ENCODE measurements around the gene PGC. TPM values are rescaled to one million over a fixed set of nuclear protein-coding genes. Genes with fewer than 3 reads are reported as not detected.
A peak's percentile ranks its signal among the peaks of the same experiment; 100 is the strongest.

PGC gene
- total and polyA plus RNA-seq, 9 of the 15 experiments (the other 6 are each of a cell fraction or from before 2014, with no cell fraction given): 0.17 to 0.40 TPM; not detected in 7

GRCh38 chr6:41723530-41724227, 23.5 kb downstream of the PGC start (continued):
- TF ChIP-seq ZBTB5 (IDR thresholded peaks at IDR 0.05) (no peak), UBTF (IDR thresholded peaks at IDR 0.05; ENCODE audit: borderline replicate concordance in 1 of 2, low read depth in 2 of 2, low read length in 2 of 2) (0 out of 4 replicates have a peak, but pooled peaks of 1 of the 2 experiments have one; percentile 42), ZNF586 (CRISPR knock-in tag; conservative IDR thresholded peaks at IDR 0.05) (no peak), NCOA6 (IDR thresholded peaks at IDR 0.05) (peak; percentile 49; the same call in 1 of the 2 replicates), ZNF561 (CRISPR knock-in tag; conservative IDR thresholded peaks at IDR 0.05) (no peak), GTF2A2 (tag; IDR thresholded peaks at IDR 0.05) (no peak), TFAM (CRISPR knock-in tag; conservative IDR thresholded peaks at IDR 0.05) (no peak), ZNF639 (CRISPR knock-in tag; conservative IDR thresholded peaks at IDR 0.05 in 1 of 2, IDR thresholded peaks at IDR 0.05 in 1 of 2) (no peak), SUPT5H (IDR thresholded peaks at IDR 0.05) (no peak), ZNF184 (CRISPR knock-in tag; IDR thresholded peaks at IDR 0.05) (no peak), E2F4 (CRISPR knock-in tag; IDR thresholded peaks at IDR 0.05; ENCODE audit: low read depth) (no peak), POLR2G (IDR thresholded peaks at IDR 0.05; ENCODE audit: low read depth, low read length) (0 out of 2 replicates have a peak, but pooled peaks have one; percentile 22), ZMIZ1 (IDR thresholded peaks at IDR 0.05; ENCODE audit: low read depth in 2 of 2, low read length in 2 of 2) (no peak), TFAP4 (CRISPR knock-in tag; IDR thresholded peaks at IDR 0.05; ENCODE audit: borderline replicate concordance) (peak; percentile 93)
